H1 (cell line): ENCODE data around the gene HSD11B1. TPM values are rescaled to one million over a fixed set of nuclear protein-coding genes. Genes with fewer than 3 reads are reported as not detected.

Experiments used
- CTCF ChIA-PET: fragments of 300-600 bp; sonication (Branson Sonifier 250); formaldehyde crosslinking; loops from one replicate; lab custom pipeline; 2021; ENCODE audit not compliant: partially characterized antibody; lab: Charles Lee
- POLR2A ChIA-PET: fragments of 300-600 bp; sonication (Branson Sonifier 250); formaldehyde crosslinking; loops from one replicate; lab custom pipeline; 2021; ENCODE audit warnings: inconsistent platforms; ENCODE audit not compliant: partially characterized antibody; lab: Charles Lee
- DNase-seq, 2 experiments: peaks; one replicate each; pipeline versions ENCODE4 v3.0.0 to v3.0.0-alpha.2; 2010 to 2022; ENCODE audit warnings: low spot score in 2 of 2, low read depth in 1 of 2, mixed read lengths in 1 of 2
- FAIRE-seq: peaks from 2 replicates; lab custom pipeline; 2011; peaks lifted over from hg19 to GRCh38; lab: Jason Lieb, UNC
- H2AFZ ChIP-seq: 2 replicates; pipeline ENCODE4 v1.8.1; 2012; ENCODE audit warnings: low read length, inconsistent platforms
- H2AK5ac ChIP-seq: 2 replicates; pipeline ENCODE4 v1.6.1; 2013; ENCODE audit warnings: low read depth, low read length
- H2BK120ac ChIP-seq: replicated peaks from 2 replicates; pipeline ENCODE3; 2013; ENCODE audit warnings: low read depth, low read length, inconsistent platforms
- H2BK12ac ChIP-seq: 2 replicates; pipeline ENCODE4 v1.6.1; 2013; ENCODE audit warnings: low read depth, low read length
- H2BK15ac ChIP-seq: 2 replicates; pipeline ENCODE4 v1.6.1; 2013; ENCODE audit warnings: low read length
- H2BK20ac ChIP-seq: 2 replicates; pipeline ENCODE4 v1.6.1; 2013; ENCODE audit warnings: low read length
- H2BK5ac ChIP-seq: 2 replicates; pipeline ENCODE4 v1.6.1; 2013; ENCODE audit warnings: low read depth, low read length
- H3K14ac ChIP-seq: 2 replicates; pipeline ENCODE4 v1.6.1; 2013; ENCODE audit warnings: inconsistent platforms; ENCODE audit not compliant: insufficient read length
- H3K18ac ChIP-seq: 2 replicates; pipeline ENCODE4 v1.6.1; 2013; ENCODE audit warnings: low read length; ENCODE audit errors: extremely low read depth
- H3K23ac ChIP-seq: 2 replicates; pipeline ENCODE4 v1.6.1; 2013; ENCODE audit warnings: inconsistent platforms; ENCODE audit not compliant: insufficient read length
- H3K23me2 ChIP-seq: 2 replicates; pipeline ENCODE4 v1.6.1; 2013; ENCODE audit warnings: low read depth, low read length
- H3K27ac ChIP-seq: 2 replicates; pipeline ENCODE4 v1.6.1; 2011; ENCODE audit warnings: low read depth, low read length, inconsistent platforms
- H3K27me3 ChIP-seq, 4 experiments: replicated peaks in 1 of 4; 1 replicate in 1 of 4; 2 replicates in 3 of 4; pipeline versions ENCODE4 v1.6.1 to v1.8.1; 2011 to 2013; ENCODE audit warnings: low read length in 3 of 4, mild to moderate bottlenecking in 3 of 4, inconsistent platforms in 2 of 4, mixed read lengths in 2 of 4, moderate library complexity in 1 of 4; ENCODE audit not compliant: control insufficient read depth in 3 of 4, insufficient read depth in 3 of 4; ENCODE audit errors: extremely low read depth in 1 of 4
- H3K36me3 ChIP-seq, 4 experiments: 2 replicates each; pipeline versions ENCODE4 v1.6.1 to v1.8.1; 2011 to 2013; ENCODE audit warnings: mild to moderate bottlenecking in 4 of 4, low read length in 3 of 4, moderate library complexity in 2 of 4, control low read depth in 1 of 4, inconsistent platforms in 1 of 4; ENCODE audit not compliant: insufficient read depth in 4 of 4, control insufficient read depth in 2 of 4
- H3K4ac ChIP-seq: replicated peaks from 2 replicates; pipeline ENCODE3; 2013; ENCODE audit warnings: low read length, low read depth, mixed read lengths, inconsistent platforms; ENCODE audit not compliant: insufficient read length
- H3K4me1 ChIP-seq, 4 experiments: replicated peaks in 1 of 4; 1 replicate in 1 of 4; 2 replicates in 3 of 4; pipeline versions ENCODE4 v1.6.1 to v1.8.1; 2011 to 2013; ENCODE audit warnings: low read length in 3 of 4, inconsistent platforms in 2 of 4, mixed read lengths in 1 of 4; ENCODE audit not compliant: insufficient read depth in 4 of 4, control insufficient read depth in 3 of 4
- H3K4me2 ChIP-seq, 2 experiments: 2 replicates each; pipeline versions ENCODE4 v1.6.1 to v1.8.1; 2011 to 2013; ENCODE audit warnings: low read depth in 2 of 2, low read length in 2 of 2, control low read depth in 1 of 2, inconsistent platforms in 1 of 2, mild to moderate bottlenecking in 1 of 2; ENCODE audit not compliant: insufficient read depth in 1 of 2
- H3K4me3 ChIP-seq, 4 experiments: fragments of 200-600, 300-600 bp in 1 of 4; sonication (generic), shearing (Covaris generic), sonication (Bioruptor Twin) in 1 of 4; 2 replicates each; pipeline versions ENCODE4 v1.5.1 to v1.8.1; 2011 to 2016; ENCODE audit warnings: low read length in 4 of 4, low read depth in 3 of 4, control low read depth in 2 of 4, inconsistent platforms in 2 of 4, mild to moderate bottlenecking in 2 of 4, mixed read lengths in 1 of 4, moderate library complexity in 1 of 4; ENCODE audit not compliant: insufficient read depth in 2 of 4; ENCODE audit errors: extremely low read depth in 1 of 4
- H3K56ac ChIP-seq: replicated peaks from 2 replicates; pipeline ENCODE3; 2013; ENCODE audit warnings: low read depth, mild to moderate bottlenecking, mixed read lengths, low read length, inconsistent platforms; ENCODE audit not compliant: insufficient read length
- H3K79me1 ChIP-seq: 2 replicates; pipeline ENCODE4 v1.6.1; 2013; ENCODE audit warnings: low read depth, low read length, control low read depth
- H3K79me2 ChIP-seq, 2 experiments: 2 replicates each; pipeline versions ENCODE4 v1.6.1 to v1.8.1; 2012 to 2013; ENCODE audit warnings: low read length in 2 of 2, mild to moderate bottlenecking in 2 of 2, inconsistent platforms in 1 of 2; ENCODE audit not compliant: insufficient read depth in 2 of 2, control insufficient read depth in 1 of 2
- H3K9ac ChIP-seq, 4 experiments: replicated peaks in 1 of 4; 1 replicate in 1 of 4; 2 replicates in 3 of 4; pipeline versions ENCODE4 v1.6.1 to v1.8.1; 2011 to 2013; ENCODE audit warnings: low read depth in 3 of 4, low read length in 3 of 4, control low read depth in 2 of 4, mild to moderate bottlenecking in 2 of 4, moderate library complexity in 2 of 4, inconsistent platforms in 1 of 4; ENCODE audit errors: extremely low read depth in 1 of 4
- H3K9me3 ChIP-seq, 2 experiments: 2 replicates each; pipeline versions ENCODE4 v1.6.1 to v1.8.1; 2012 to 2013; ENCODE audit warnings: mild to moderate bottlenecking in 2 of 2, moderate library complexity in 2 of 2, control low read depth in 1 of 2, inconsistent platforms in 1 of 2, low read depth in 1 of 2, low read length in 1 of 2, mixed read lengths in 1 of 2; ENCODE audit not compliant: insufficient read depth in 2 of 2
- H4K20me1 ChIP-seq, 2 experiments: replicated peaks in 1 of 2; 2 replicates each; pipeline versions ENCODE3 to v1.8.1; 2011 to 2013; ENCODE audit warnings: inconsistent platforms in 2 of 2, low read length in 2 of 2, mild to moderate bottlenecking in 1 of 2; ENCODE audit not compliant: insufficient read depth in 2 of 2, control insufficient read depth in 1 of 2
- H4K5ac ChIP-seq: 2 replicates; pipeline ENCODE4 v1.6.1; 2013; ENCODE audit warnings: low read length, low read depth, mixed read lengths, inconsistent platforms; ENCODE audit not compliant: insufficient read length
- H4K8ac ChIP-seq: 2 replicates; pipeline ENCODE4 v1.8.0; 2013; ENCODE audit warnings: mild to moderate bottlenecking, moderate library complexity, low read length, inconsistent platforms; ENCODE audit not compliant: insufficient read depth; ENCODE audit errors: extremely low read depth
- H4K91ac ChIP-seq: replicated peaks from 2 replicates; pipeline ENCODE3; 2013; ENCODE audit warnings: low read length, mixed read lengths, inconsistent platforms; ENCODE audit not compliant: insufficient read length
- ASH2L ChIP-seq: fragments of 200-600, 300-600 bp; sonication (generic); IDR thresholded peaks from one replicate; pipeline ENCODE4 v1.7.1; 2017; ENCODE audit warnings: low read length
- KDM1A ChIP-seq: fragments of 200-600, 300-600 bp; sonication (generic); IDR thresholded peaks from 2 replicates; pipeline ENCODE4 v1.7.1; 2016; ENCODE audit warnings: mild to moderate bottlenecking, low read length, borderline replicate concordance
- NANOG ChIP-seq: IDR thresholded peaks from 2 replicates; pipeline ENCODE4 v1.6.1; 2011; ENCODE audit warnings: low read length, low read depth, mild to moderate bottlenecking, inconsistent platforms; ENCODE audit not compliant: insufficient read depth, poor library complexity, severe bottlenecking
- RFX5 ChIP-seq: IDR thresholded peaks from 2 replicates; pipeline ENCODE4 v1.6.1; 2011; ENCODE audit warnings: low read depth, low read length, improper control_type of control experiment, borderline replicate concordance
- WGBS, 2 experiments: shearing (Covaris generic) in 1 of 2; methylation state at CpG; one replicate each; pipeline versions ENCODE4 v1.1.6 to v1.1.7; 2013 to 2015; ENCODE audit warnings: low lambda C conversion rate in 2 of 2, mixed read lengths in 2 of 2, inconsistent platforms in 1 of 2, low coverage in 1 of 2, missing lambda C conversion rate in 1 of 2; ENCODE audit not compliant: insufficient replicate concordance in 2 of 2, insufficient coverage in 1 of 2, insufficient read length in 1 of 2; ENCODE audit errors: extremely low coverage in 1 of 2, missing lambda C conversion rate in 1 of 2; 5-methylcytosine and 5-hydroxymethylcytosine counted together
- polyA plus RNA-seq, 7 experiments: library from polyadenylated mRNA; depleted of rRNA in 3 of 7; stranded (reverse) in 5 of 7; unstranded in 2 of 7; fragments of >200 nt in 5 of 7; fragments of 200-250 nt in 2 of 7; gene quantifications; 1 replicate in 5 of 7; 2 replicates in 1 of 7; 4 replicates in 1 of 7; pipeline versions ENCODE4 v1.2.1 to v1.2.3, GENCODE V29; 2011 to 2013; ENCODE audit warnings: missing spikeins in 2 of 7, mixed read lengths in 2 of 7
- total RNA-seq: library from RNA; stranded (reverse); fragmentation: NEBNext Ultra II Directional; extraction: Animal tissue kit (Norgen Biotek cat#: 25700); gene quantifications from 2 replicates; pipeline ENCODE4 v1.2.1, GENCODE V29; 2021

HSD11B1 gene
- total and polyA plus RNA-seq, 2 of the 8 experiments (the other 6 are each of a cell fraction or from before 2014, with no cell fraction given) = not detected

- Histone ChIP-seq H3K4ac (no peak overlapping the region), H3K23me2 (no peaks in the 10 kb centered on the region; the same call in 1 of the 2 replicates), H3K27ac (no peak overlapping the region), H2BK15ac (no peak overlapping the region), H4K5ac (no peak overlapping the region), H3K4me1 (no peaks in the 10 kb centered on the region), H4K20me1 (no peaks in the 10 kb centered on the region), H2BK120ac (no peak overlapping the region), H3K4me2 (no peak overlapping the region), H3K18ac (no peak overlapping the region), H3K79me2 (no peaks in the 10 kb centered on the region), H2AK5ac (no peak overlapping the region), H3K14ac (no peak overlapping the region), H2AFZ (no peak overlapping the region), H3K9me3 (no peaks in the 10 kb centered on the region), H4K91ac (no peak overlapping the region), H2BK12ac (no peak overlapping the region), H3K79me1 (no peaks in the 10 kb centered on the region), H3K36me3 (no peaks in the 10 kb centered on the region), H3K56ac (no peak overlapping the region), H3K23ac (no peak overlapping the region), H3K27me3 (no peaks in the 10 kb centered on the region), H3K4me3 (no peak overlapping the region), H3K9ac (no peak overlapping the region), H2BK5ac (no peak overlapping the region), H2BK20ac (no peak overlapping the region), H4K8ac (no peak overlapping the region)
- FAIRE-seq (no peak), DNase-seq (no peak)
- POLR2A ChIA-PET = no interaction called here
- WGBS, 2 experiments = 89% methylated on average over 2 of the region's 2 CpGs; no CpG with 5 or more reads in 1 of the 2 experiments
- TF ChIP-seq RFX5 = no peak
- TF ChIP-seq KDM1A = no peak
- no peak for TF ChIP-seq ASH2L
- no peak for TF ChIP-seq NANOG
- CTCF ChIA-PET = interaction anchor here (0.6 to 5.3 kb wide), 8 partner anchors 9 to 1527 kb away, joined by 3 to 31 read pairs (median 4); no protein-coding TSS in a partner anchor
Measured at GRCh38 chr1:209727286-209727685, 22.6 kb downstream of the HSD11B1 start.
